NCI-H526 treated with DMSO at 0.1 percent for 48 hours (cell line): Measurements from ENCODE around the gene LY6G6D.
A peak's percentile ranks its signal among the peaks of the same experiment; 100 is the strongest.

Experiments
- DNase-seq: peaks from one replicate; lab custom pipeline; 2025; lab: John Stamatoyannopoulos, UW

Gene LY6G6D

GRCh38 chr6:31720196-31720770, 5.1 kb downstream of the LY6G6D start:
- no peak for DNase-seq

GRCh38 chr6:31721351-31722020, 6.3 kb downstream of the LY6G6D start, which contains the start of gene LY6G6C:
LY6G6C (minus strand) TSS chr6:31721746; CDS start chr6:31721679, 67 bp downstream.
- no peak for DNase-seq

- no peak for DNase-seq
Measured at GRCh38 chr6:31722173-31722572, 7.0 kb downstream of the LY6G6D start.

- DNase-seq, result no peak
Measured at GRCh38 chr6:31723245-31723979, 8.3 kb downstream of the LY6G6D start, which contains the start of gene MPIG6B. MPIG6B (plus strand) TSS chr6:31723373; CDS start chr6:31723384, 11 bp downstream.

GRCh38 chr6:31723980-31724691, 9.0 kb downstream of the LY6G6D start:
- DNase-seq, result no peak

GRCh38 chr6:31725502-31726350, 10.6 kb downstream of the LY6G6D start:
- no peak for DNase-seq

- DNase-seq, result no peak
Measured at GRCh38 chr6:31727034-31727716, 12.0 kb downstream of the LY6G6D start.

- DNase-seq, result no peak
Measured at GRCh38 chr6:31727717-31728671, 12.8 kb downstream of the LY6G6D start.

- no peak for DNase-seq
Measured at GRCh38 chr6:31728767-31729514, 13.8 kb downstream of the LY6G6D start, which contains the start of gene DDAH2. DDAH2 (minus strand) TSS chr6:31729299; CDS start chr6:31729161, 138 bp downstream.

- peak; percentile 69 for DNase-seq
Measured at GRCh38 chr6:31729515-31729978, 14.4 kb downstream of the LY6G6D start.

GRCh38 chr6:31729979-31730630, 15.0 kb downstream of the LY6G6D start:
- DNase-seq, result peak; percentile 66

- no peak for DNase-seq
Measured at GRCh38 chr6:31730631-31731086, 15.5 kb downstream of the LY6G6D start.

- no peak for DNase-seq
Measured at GRCh38 chr6:31732029-31732428, 16.9 kb downstream of the LY6G6D start.

- no peak for DNase-seq
Measured at GRCh38 chr6:31733734-31734133, 18.6 kb downstream of the LY6G6D start.

GRCh38 chr6:31734247-31734820, 19.2 kb downstream of the LY6G6D start:
- no peak for DNase-seq

GRCh38 chr6:31734821-31735406, 19.8 kb downstream of the LY6G6D start:
- no peak for DNase-seq
